GM12873 (cell line): ENCODE data around the gene DIP2B.

Source experiments
- CTCF ChIP-seq: IDR thresholded peaks from 2 replicates; pipeline ENCODE4 v1.5.1; 2012; ENCODE audit warnings: low read depth, mild to moderate bottlenecking, moderate library complexity, low read length, control low read depth; ENCODE audit not compliant: insufficient read depth; ENCODE audit errors: missing control alignments

The DIP2B gene

GRCh38 chr12:50780013-50780412 is 275.2 kb downstream of the DIP2B start:
- TF ChIP-seq CTCF = no peak

GRCh38 chr12:50784501-50784900 is 279.7 kb downstream of the DIP2B start:
- TF ChIP-seq CTCF = no peak

- TF ChIP-seq CTCF = no peak
These were observed 280.7 kb downstream of the DIP2B start for GRCh38 chr12:50785406-50786001.

- TF ChIP-seq CTCF = no peak
These were observed 281.9 kb downstream of the DIP2B start for GRCh38 chr12:50786498-50787231.

GRCh38 chr12:50787618-50788017 is 282.8 kb downstream of the DIP2B start:
- TF ChIP-seq CTCF = no peak

GRCh38 chr12:50788561-50788960 is 283.8 kb downstream of the DIP2B start:
- TF ChIP-seq CTCF = no peak

GRCh38 chr12:50790081-50790480 is 285.3 kb downstream of the DIP2B start:
- TF ChIP-seq CTCF = no peak
